OCI-M1 (cell line): ENCODE measurements around the gene VHLL.
"Not testable (repeated sequence)": the region's sequence is repeated elsewhere in the genome, so short reads cannot be mapped to it uniquely, and the experiment has no call there.

Source experiments
- DNase-seq: peaks from one replicate; lab custom pipeline; 2025; lab: John Stamatoyannopoulos, UW

Gene VHLL

DNA sequence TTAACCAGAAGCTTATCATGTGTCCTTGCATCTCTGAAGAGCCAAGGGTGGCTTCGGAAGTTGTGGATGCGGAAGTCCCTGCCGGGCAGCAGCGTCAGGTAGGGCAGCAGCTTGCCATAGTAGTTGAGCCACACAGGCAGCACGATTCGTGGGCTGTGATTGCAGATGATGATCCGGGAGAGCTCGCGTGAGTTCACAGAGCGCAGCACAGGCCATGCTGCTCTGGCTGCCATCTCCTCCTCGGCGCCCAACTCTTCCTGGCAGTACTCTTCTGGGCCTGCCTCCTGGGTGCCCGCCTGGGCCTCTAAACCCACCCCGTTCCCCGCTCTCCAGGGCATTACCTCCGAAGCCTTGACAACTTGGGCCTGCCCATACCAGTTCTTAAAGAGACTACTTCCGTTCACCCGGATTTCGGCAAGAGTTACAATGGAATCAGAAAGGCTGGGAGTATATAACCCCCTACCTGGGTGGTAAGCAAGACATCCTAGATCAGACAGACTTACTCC, at the start of gene VHLL:
Gene VHLL (minus strand): TSS at position 456 of the 506 bp plus-strand sequence. CDS start 118 bp downstream, at position 338.
- DNase-seq = no peak

DNA sequence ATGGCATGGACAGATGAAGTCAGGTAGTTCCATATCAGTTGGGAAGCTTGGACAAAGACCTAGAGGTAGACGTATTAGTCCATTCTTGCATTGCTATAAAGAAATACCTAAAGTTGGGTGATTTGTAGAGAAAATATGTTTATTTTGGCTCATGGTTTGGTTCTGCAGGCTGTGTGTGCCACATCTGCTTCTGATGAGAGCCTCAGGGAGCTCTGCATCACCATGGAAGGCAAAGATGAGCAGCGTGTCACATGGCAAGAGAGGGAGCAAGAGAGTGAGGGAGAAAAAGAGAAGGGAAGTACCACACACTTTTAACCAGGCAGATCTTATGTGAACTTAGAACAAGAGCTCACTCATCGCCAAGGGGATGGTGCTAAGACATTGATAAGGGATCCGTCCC, 48.2 kb upstream of the VHLL start:
- DNase-seq = no peak

DNA sequence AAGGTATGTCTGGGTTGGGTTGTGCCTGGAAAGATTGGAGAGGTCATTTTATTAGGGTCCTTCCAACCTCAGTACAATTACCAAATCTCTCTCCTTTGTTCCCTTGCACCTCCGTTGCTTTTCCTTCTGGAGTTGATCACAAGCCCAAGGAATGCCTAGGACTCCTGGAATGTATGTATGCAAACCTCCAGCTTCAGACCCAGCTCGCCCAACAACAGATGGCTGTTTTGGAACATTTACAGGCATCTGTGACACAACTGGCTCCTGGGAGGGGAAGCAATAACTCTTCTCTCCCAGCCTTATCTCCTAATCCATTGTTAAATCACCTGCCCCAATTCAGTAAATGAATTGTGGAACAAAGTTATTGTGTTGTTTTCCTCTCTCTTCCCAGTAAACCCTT, 47.5 kb upstream of the VHLL start:
- DNase-seq = no peak

GRCh38 chr1:156346035-156346434, 46.9 kb upstream of the VHLL start:
- DNase-seq = not testable (repeated sequence)

- peak; percentile 22 for DNase-seq
Observed at GRCh38 chr1:156344409-156344808, 45.3 kb upstream of the VHLL start.

DNA sequence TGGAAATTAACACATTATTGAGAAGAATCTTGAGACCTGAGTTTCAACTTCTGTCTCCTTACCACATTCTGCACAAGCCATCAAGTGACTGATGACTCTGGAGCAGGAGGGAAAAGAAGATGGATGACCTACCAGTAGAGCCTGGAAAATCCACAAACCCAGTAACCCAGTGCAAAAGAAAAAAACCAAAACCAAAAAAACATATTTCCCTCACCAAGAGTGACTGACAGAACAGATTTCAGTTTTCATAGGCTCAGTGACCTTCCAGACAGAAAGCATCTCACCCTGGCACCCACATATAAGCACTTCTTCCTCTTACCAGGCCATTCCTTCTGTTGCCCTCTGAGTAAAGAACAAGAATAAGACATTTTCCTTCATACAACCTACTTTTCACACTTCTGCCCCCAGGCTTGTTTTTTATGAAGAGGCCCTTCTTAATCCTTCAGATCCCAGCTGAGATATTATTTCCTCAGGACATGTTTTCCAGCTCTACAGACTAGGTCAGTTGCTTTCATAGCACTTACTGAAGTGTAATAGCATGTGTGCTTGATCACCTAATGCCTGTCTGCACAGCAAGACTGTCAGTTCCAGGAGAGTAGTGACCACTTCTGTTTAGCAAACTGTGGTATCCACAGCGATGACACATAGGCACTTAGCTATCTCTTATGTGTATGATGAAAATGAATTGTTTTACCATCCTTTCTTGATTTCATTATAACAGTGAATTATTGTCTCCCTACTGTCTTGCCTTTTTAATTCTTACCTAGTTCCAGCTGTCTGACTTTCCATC, 43.3 kb upstream of the VHLL start:
- DNase-seq = no peak

GRCh38 chr1:156338180-156338976, 39.3 kb upstream of the VHLL start, which contains the start of the genes CCT3 and TSACC:
TSS of gene CCT3 (minus strand) at chr1:156338292. CDS start at chr1:156338184, 108 bp downstream.
TSS of gene TSACC (plus strand) at chr1:156338526. CDS start at chr1:156339758, 1,232 bp downstream.
- peak; percentile 100 for DNase-seq

DNA sequence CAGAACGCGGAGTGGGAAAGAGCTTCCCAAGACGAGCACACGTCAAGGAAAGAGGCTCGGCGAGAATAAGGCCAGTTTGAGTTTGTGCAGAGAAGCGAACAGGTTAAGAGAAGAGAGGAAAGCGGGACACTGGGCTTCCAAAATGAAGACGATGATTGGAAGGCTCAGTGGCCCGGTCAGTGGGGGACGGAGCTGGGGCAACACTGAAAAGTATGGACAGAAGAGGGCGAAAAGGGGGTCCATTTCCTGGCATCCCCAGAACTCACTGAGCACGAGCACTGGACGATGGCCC, 38.7 kb upstream of the VHLL start:
- no peak for DNase-seq

DNA sequence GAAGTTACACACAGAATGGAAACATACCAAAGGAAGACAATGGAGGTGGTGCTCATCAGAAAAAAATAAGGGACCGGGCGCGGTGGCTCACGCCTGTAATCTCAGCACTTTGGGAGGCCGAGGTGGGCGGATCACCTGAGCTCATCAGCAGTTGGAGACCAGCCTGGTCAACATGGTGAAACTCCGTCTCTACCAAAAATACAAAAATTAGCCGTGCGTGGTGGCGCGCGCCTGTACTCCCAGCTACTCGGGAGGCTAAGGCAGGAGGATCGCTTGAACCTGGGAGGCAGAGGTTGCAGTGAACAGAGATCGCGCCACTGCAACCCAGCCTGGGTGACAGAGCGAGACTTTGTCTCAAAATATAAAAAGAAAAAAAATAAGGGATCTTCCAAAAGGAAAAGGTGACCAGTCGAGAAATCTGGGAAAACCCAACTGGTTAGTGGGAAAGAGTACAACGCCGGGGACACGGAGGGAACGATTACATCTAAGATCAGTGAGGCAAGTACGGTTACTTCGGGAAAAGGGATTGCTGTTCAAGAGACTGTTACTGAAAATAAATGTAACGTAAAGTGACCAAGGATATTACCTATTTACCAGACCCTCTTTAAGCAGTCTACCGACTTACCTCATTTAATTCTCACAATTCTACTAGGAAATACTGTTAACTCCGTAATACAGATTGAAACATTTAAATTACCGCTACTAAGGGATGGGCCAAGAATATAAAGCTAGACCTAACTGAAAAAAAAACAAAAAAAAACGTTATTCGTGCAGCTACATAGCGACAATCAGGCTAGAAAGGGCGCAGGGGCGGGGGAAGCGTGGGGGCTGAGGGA, 38.2 kb upstream of the VHLL start:
- DNase-seq = peak; percentile 61

DNA sequence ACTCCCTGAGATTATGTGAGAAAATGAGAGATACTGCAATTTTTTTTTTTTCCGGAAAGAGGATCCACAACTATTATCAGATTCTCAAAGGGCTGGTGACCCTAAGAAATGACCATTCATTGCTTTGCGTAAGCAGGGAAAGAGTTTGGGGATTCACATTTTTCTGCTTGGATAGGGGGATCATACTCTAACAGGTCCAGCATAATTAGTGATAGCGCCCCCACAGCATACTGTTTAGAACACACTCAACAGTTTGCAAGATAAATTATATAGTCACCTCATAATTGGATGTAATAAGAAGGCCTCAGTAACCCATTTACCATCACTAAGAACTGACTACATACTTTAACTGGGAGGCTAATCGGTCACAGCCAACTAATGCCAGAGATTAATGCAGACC, 37.1 kb upstream of the VHLL start:
- DNase-seq = peak; percentile 49

DNA sequence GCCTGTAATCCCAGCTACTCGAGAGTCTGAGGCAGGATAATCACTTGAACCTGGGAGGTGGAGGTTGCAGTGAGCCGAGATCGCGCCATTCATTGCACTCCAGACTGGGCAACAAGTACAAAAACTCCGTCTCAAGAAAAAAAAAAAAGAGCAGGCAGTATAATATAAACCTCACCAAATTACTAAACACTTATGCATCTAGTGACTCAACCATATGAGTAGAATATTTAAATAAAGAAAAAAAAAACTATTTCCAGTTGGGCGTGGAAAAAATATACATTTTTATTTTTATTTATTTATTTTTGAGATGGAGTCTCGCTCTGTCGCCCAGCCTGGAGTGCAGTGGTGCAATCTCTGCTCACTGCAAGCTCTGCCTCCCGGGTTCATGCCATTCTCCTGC, 24.1 kb upstream of the VHLL start:
- not testable (repeated sequence) for DNase-seq

DNA sequence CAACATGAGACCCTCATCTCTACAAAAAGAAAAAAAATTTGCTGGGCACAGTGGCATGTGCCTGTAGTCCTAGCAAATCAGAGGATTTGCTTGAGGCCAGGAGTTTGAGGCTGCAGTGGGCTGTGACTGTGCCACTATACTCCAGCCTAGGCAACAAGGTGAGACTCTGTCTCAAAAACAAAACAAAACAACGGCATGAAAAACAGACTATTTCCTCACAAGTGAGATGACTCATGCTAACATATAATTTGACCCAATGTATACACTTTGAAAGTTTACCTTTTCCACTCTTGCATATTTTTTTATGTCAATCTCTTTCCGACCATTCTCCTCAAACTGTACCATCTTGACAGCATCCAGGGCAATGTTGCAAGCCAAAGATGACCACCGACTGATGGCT, 21.5 kb upstream of the VHLL start:
- no peak for DNase-seq

- peak; percentile 61 for DNase-seq
Observed at GRCh38 chr1:156319664-156320063, 20.6 kb upstream of the VHLL start.

GRCh38 chr1:156316909-156317308, 17.8 kb upstream of the VHLL start:
- no peak for DNase-seq

- DNase-seq = no peak
Observed at GRCh38 chr1:156310962-156311361, 11.9 kb upstream of the VHLL start.

GRCh38 chr1:156308078-156308477, 9.0 kb upstream of the VHLL start:
- DNase-seq = no peak

DNA sequence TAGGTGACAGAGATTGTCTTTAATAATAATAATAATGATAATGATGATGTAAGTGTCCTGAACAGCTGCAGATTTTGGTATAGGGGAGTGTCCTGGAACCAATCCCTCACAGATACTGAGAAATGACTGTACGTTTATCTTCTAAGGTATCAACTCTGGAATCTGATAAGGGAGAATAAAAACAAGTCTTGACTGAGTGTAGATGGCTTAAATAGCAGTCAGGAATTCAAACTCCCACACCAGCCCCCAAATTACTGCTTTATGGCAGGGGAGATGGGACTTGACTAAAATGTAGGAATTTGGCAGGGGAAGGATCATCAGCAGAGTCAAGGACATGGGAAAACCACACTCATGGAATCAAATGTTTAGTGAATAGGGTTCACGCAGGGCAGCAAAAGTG, 6.1 kb upstream of the VHLL start:
- no peak for DNase-seq

- no peak for DNase-seq
Observed at GRCh38 chr1:156303241-156303640, 4.1 kb upstream of the VHLL start.

DNA sequence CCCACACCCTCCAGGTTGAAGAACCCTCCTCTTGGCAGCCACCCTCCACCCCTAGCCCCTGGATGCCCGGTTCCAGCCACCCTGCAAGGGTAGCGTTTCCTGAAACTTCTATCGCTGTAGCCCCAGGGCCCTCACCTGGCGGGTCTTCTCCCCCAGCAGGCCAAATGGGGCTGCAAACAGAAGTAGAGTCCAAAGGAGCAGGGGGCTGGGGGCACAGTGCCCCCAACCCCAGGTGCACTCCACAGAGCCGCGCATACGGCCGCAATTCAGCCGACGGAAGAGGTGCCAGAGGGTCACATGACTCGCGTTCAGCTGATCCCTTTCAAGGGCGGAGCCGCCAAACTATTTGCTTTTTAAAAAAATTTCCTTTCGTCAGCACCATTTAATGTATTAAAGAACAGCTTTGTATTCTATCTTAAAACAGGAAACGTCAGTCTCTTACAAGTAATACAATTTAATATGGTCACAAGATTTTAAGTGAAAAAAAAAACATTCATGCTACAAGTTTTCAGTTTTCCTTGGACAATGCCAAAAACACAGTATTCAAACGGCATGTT, 3.6 kb downstream of the VHLL start, which contains the start of gene GLMP:
Gene GLMP (minus strand): TSS at position 289 of the 557 bp plus-strand sequence. CDS start 34 bp downstream, at position 255.
- DNase-seq = peak; percentile 83

- DNase-seq = no peak
Observed at GRCh38 chr1:156293895-156294294, 5.2 kb downstream of the VHLL start.

DNA sequence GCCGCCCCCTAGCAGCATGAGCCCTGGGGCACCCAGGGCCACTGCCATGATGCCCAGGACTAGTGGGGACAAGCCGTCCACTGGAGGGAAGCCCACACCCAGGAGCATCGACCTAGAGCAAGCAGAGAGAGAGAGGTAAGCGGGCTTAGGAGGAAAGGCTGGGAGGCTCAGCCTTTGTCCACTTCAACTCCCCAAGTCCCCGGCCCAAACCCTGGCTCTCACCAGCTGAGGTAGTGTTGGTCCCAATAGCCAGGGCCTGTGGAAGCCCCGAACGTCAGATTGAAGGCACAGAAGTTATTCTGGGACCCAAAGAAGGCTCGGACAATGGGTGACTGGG, 6.0 kb downstream of the VHLL start:
- no peak for DNase-seq
